Right lobe of liver (tissue), 6 donors: ENCODE measurements around the gene NMNAT2. TPM values are rescaled to one million over a fixed set of nuclear protein-coding genes. Genes with fewer than 3 reads are reported as not detected.

Source experiments
- ATAC-seq, 4 donors: fragments of 200-7000 bp; cut with Tn5 transposase; one replicate each; pipeline ENCODE4 v1.9.1; 2020; ENCODE audit warnings: mild to moderate bottlenecking in 4 of 4, moderate library complexity in 4 of 4
- DNase-seq, 3 donors: peaks; one replicate each; pipeline ENCODE4 v3.0.0-alpha.2; 2020
- H3K27ac ChIP-seq, 3 donors: fragments of 200-600 bp; one replicate each; pipeline ENCODE4 v1.8.0; 2022
- H3K27me3 ChIP-seq, 2 donors: fragments of 200-600 bp; one replicate each; pipeline ENCODE4 v1.8.0; 2022
- H3K36me3 ChIP-seq, 4 donors: fragments of 200-600 bp; sonication (generic) in 1 of 4; one replicate each; pipeline versions ENCODE4 v1.5.1 to v1.8.0; 2017 to 2022; ENCODE audit warnings: control low read depth in 1 of 4
- H3K4me1 ChIP-seq, 4 donors: fragments of 200-600 bp; sonication (generic) in 1 of 4; one replicate each; pipeline versions ENCODE4 v1.5.1 to v1.8.0; 2017 to 2022; ENCODE audit warnings: control low read depth in 1 of 4
- H3K4me3 ChIP-seq, 3 donors: fragments of 200-600 bp; one replicate each; pipeline ENCODE4 v1.8.0; 2022
- H3K9me3 ChIP-seq, 4 donors: fragments of 200-600 bp; sonication (generic) in 1 of 4; one replicate each; pipeline versions ENCODE4 v1.5.1 to v1.8.0; 2017 to 2022; ENCODE audit warnings: control low read depth in 1 of 4
- CTCF ChIP-seq, 4 donors: fragments of 200-600 bp in 3 of 4; fragments of 450-650 bp in 1 of 4; IDR thresholded peaks; one replicate each; pipeline versions ENCODE4 v1.5.1 to v1.8.0; 2016 to 2022; ENCODE audit warnings: antibody characterized with exemption in 4 of 4, mild to moderate bottlenecking in 2 of 4
- POLR2A ChIP-seq: fragments of 450-650 bp; IDR thresholded peaks from one replicate; pipeline ENCODE4 v1.6.1; 2017; ENCODE audit warnings: antibody characterized with exemption, mild to moderate bottlenecking
- WGBS: methylation state at CpG from one replicate; pipeline ENCODE4 v1.1.6; 2018; ENCODE audit warnings: low coverage, low lambda C conversion rate; ENCODE audit not compliant: insufficient coverage; ENCODE audit errors: missing lambda C conversion rate; 5-methylcytosine and 5-hydroxymethylcytosine counted together
- intact Hi-C, 2 donors: fragments of 100-400 bp; cut with DNase I; formaldehyde crosslinking; loops; one replicate each; pipeline versions ENCODE4 v1.11.2 to v1.14.1; 2022
- total RNA-seq, 6 experiments: library from RNA; depleted of rRNA in 2 of 6; stranded (reverse); fragments of >200 nt in 2 of 6; fragmentation: NEBNext Ultra II Directional in 3 of 6; extraction: Animal tissue kit (Norgen Biotek cat#: 25700) in 3 of 6; gene quantifications; one replicate each; pipeline versions ENCODE4 v1.1.0 to v1.2.4, GENCODE V29; 2016 to 2023
- donor health status: DM: no; HTN: yes; CAD: no.
- donor health status: DM: no; HTN: no; CAD: no.
- donor health status: DM: no; HTN: no; CAD: no.
- donor health status: DM: no; HTN: yes; CAD: no.
- donor health status: DM: no; HTN: yes; CAD: no.

The NMNAT2 gene
- total RNA-seq, 6 experiments from 2014 or later, result 0.06 to 0.07 (median 0.06) TPM; not detected in 3

- H3K27ac ChIP-seq, result no peak overlapping the region
- intact Hi-C loops, result no loop called here
- DNase-seq (no peak), ATAC-seq (no peak)
- peaks cover 0 to 5% (median 0%) of the 10 kb centered on the region in 4 donors for H3K4me1 ChIP-seq
- no peak for TF ChIP-seq CTCF (IDR thresholded peaks at IDR 0.05)
- TF ChIP-seq POLR2A, result no peak
- no peaks in the 10 kb centered on the region for H3K9me3 ChIP-seq
- no peaks in the 10 kb centered on the region for H3K27me3 ChIP-seq
- H3K36me3 ChIP-seq, result no peaks in the 10 kb centered on the region
- no peak overlapping the region for H3K4me3 ChIP-seq
These were observed 185.1 kb downstream of the NMNAT2 start for GRCh38 chr1:183233113-183233512.

- Histone ChIP-seq H3K36me3 (no peaks in the 10 kb centered on the region), H3K27me3 (no peaks in the 10 kb centered on the region), H3K4me3 (no peak overlapping the region), H3K27ac (no peak overlapping the region), H3K9me3 (no peaks in the 10 kb centered on the region), H3K4me1 (peaks cover 0 to 5% (median 0%) of the 10 kb centered on the region in 4 donors)
- DNase-seq, result no peak
- 67% methylated on average over 1 of the region's 1 CpG for WGBS
- intact Hi-C loops, result no loop called here
- no peak for ATAC-seq
- TF ChIP-seq POLR2A, result no peak
- no peak for TF ChIP-seq CTCF (IDR thresholded peaks at IDR 0.05)
These were observed 186.6 kb downstream of the NMNAT2 start for GRCh38 chr1:183231545-183231944.

- H3K27me3 ChIP-seq, result no peaks in the 10 kb centered on the region
- no peaks in the 10 kb centered on the region for H3K36me3 ChIP-seq
- intact Hi-C loops, result no loop called here
- WGBS, result 100% methylated on average over 1 of the region's 2 CpGs
- no peaks in the 10 kb centered on the region for H3K9me3 ChIP-seq
- H3K4me1 ChIP-seq, result peaks cover 0 to 5% (median 0%) of the 10 kb centered on the region in 4 donors
- TF ChIP-seq POLR2A, result no peak
- H3K27ac ChIP-seq, result no peak overlapping the region
- no peak for ATAC-seq
- no peak for DNase-seq
- no peak overlapping the region for H3K4me3 ChIP-seq
These were observed 187.8 kb downstream of the NMNAT2 start for GRCh38 chr1:183230413-183230812.

- DNase-seq, result no peak
- intact Hi-C loops, result loop anchor here in 1 of 2 donors (10.0 kb wide), 1 partner anchor 264 kb away; no protein-coding TSS in a partner anchor
- no peak overlapping the region for H3K4me3 ChIP-seq
- WGBS, result 83% methylated on average over 6 of the region's 13 CpGs
- no peaks in the 10 kb centered on the region for H3K36me3 ChIP-seq
- H3K9me3 ChIP-seq, result no peaks in the 10 kb centered on the region
- no peak overlapping the region for H3K27ac ChIP-seq
- no peaks in the 10 kb centered on the region for H3K27me3 ChIP-seq
- peaks cover 0 to 5% (median 0%) of the 10 kb centered on the region in 4 donors for H3K4me1 ChIP-seq
- ATAC-seq, result no peak
- TF ChIP-seq POLR2A (no peak), CTCF (IDR thresholded peaks at IDR 0.05) (peak in 1 of 4 donors; percentile 2)
These were observed 189.6 kb downstream of the NMNAT2 start for GRCh38 chr1:183228347-183229220.
